Measurements from ENCODE around the gene XRCC5.

Gene XRCC5

DNA sequence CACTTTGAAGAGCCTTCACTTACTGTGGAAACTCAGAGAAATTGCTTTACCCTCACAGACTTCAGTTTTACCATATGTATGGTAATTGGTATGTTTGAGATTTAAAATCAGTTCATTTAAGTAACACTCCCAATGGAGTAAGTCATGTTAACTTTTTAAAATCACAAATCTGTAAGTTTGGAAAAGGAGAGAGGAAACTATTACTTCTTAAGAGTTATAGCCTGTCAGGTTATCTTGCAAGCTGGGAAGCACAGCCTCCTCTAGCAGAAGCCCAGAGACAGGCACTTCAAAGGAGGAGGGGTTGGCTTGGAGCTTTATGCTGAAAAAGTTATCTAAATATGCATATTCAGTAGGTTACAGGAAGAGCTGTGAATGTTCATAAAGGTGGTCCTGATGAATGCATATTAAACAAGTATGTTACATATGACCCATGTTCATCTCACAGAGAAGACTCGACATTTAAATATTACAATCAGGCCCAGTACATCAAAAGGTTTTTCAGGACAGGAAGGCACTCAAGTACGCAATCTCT, 102.5 kb downstream of the XRCC5 start:
- no peaks in the 10 kb centered on the region for H3K9me3 ChIP-seq (ENCODE audit: insufficient read depth, low read length)
- H3K9ac ChIP-seq (ENCODE audit: insufficient read length, low read depth), result no peak overlapping the region
- H3K27me3 ChIP-seq (ENCODE audit: insufficient read depth, insufficient read length), result no peaks in the 10 kb centered on the region
- H3K4me3 ChIP-seq (ENCODE audit: insufficient read length, low read depth), result no peak overlapping the region
- DNase-seq (ENCODE audit: low read depth, low spot score), result no peak
- H3K36me3 ChIP-seq (ENCODE audit: insufficient read depth, insufficient read length, low read length), result peaks cover 23% of the 10 kb centered on the region
- H3K4me1 ChIP-seq (ENCODE audit: insufficient read depth, insufficient read length), result no peaks in the 10 kb centered on the region
- no peak for TF ChIP-seq SUZ12 (IDR thresholded peaks at IDR 0.05; ENCODE audit: extremely low read depth, insufficient read depth, insufficient read length)
- TF ChIP-seq YY1 (IDR thresholded peaks at IDR 0.05; ENCODE audit: insufficient read depth, insufficient read length), result no peak
- no peak for TF ChIP-seq ZNF274 (IDR thresholded peaks at IDR 0.05; ENCODE audit: low read depth, low read length)

GRCh38 chr2:216214768-216215167, 105.6 kb downstream of the XRCC5 start:
- no peak for TF ChIP-seq ZNF274 (IDR thresholded peaks at IDR 0.05; ENCODE audit: low read depth, low read length)
- no peak for TF ChIP-seq YY1 (IDR thresholded peaks at IDR 0.05; ENCODE audit: insufficient read depth, insufficient read length)
- TF ChIP-seq SUZ12 (IDR thresholded peaks at IDR 0.05; ENCODE audit: extremely low read depth, insufficient read depth, insufficient read length), result no peak
- Histone ChIP-seq H3K4me1 (ENCODE audit: insufficient read depth, insufficient read length) (no peaks in the 10 kb centered on the region), H3K9ac (ENCODE audit: insufficient read length, low read depth) (no peak overlapping the region), H3K27me3 (ENCODE audit: insufficient read depth, insufficient read length) (no peaks in the 10 kb centered on the region), H3K4me3 (ENCODE audit: insufficient read length, low read depth) (no peak overlapping the region), H3K9me3 (ENCODE audit: insufficient read depth, low read length) (no peaks in the 10 kb centered on the region), H3K36me3 (ENCODE audit: insufficient read depth, insufficient read length, low read length) (no peaks in the 10 kb centered on the region)
- no peak for DNase-seq (ENCODE audit: low read depth, low spot score)

DNA sequence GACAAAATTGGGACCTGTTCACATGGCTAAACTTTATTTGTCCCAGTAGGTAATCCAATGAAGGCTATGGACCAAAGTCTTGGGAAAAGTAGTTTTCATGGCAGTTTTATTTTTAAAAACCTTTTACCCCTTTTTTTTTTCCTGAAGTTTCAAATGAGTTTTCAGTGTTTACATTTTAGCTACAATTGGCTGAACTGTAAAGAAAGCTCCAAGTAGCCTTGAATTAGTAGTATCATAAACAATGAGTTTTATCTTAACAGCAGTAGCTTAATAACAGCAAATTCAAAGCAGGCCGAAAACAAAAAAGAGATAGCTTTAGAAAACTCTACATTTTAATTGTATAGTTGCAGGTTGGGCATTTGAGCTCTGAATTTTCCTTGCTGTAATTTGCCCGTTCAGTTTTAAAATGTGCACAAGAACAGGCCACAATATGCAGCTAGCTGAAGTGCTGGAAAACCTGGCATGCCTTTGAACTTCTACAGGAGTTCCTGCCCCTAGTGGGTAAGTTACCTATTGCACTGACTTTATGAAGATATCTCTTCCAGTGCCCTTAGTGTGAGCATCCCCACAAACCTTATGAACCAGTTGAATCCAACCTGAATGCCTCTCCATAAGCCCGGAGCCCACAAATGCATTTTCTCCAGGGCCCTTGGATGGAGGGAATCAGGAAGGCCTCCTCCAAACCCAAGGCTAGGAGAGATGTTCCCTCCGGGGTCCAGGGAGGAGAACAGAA, 106.7 kb downstream of the XRCC5 start:
- H3K4me3 ChIP-seq (ENCODE audit: insufficient read length, low read depth), result no peak overlapping the region
- H3K9ac ChIP-seq (ENCODE audit: insufficient read length, low read depth), result no peak overlapping the region
- DNase-seq (ENCODE audit: low read depth, low spot score), result peak; percentile 18
- H3K36me3 ChIP-seq (ENCODE audit: insufficient read depth, insufficient read length, low read length), result no peaks in the 10 kb centered on the region
- no peaks in the 10 kb centered on the region for H3K27me3 ChIP-seq (ENCODE audit: insufficient read depth, insufficient read length)
- no peaks in the 10 kb centered on the region for H3K9me3 ChIP-seq (ENCODE audit: insufficient read depth, low read length)
- no peak for TF ChIP-seq YY1 (IDR thresholded peaks at IDR 0.05; ENCODE audit: insufficient read depth, insufficient read length)
- H3K4me1 ChIP-seq (ENCODE audit: insufficient read depth, insufficient read length), result no peaks in the 10 kb centered on the region

GRCh38 chr2:216216951-216217903, 108.1 kb downstream of the XRCC5 start:
- no peak overlapping the region for H3K4me3 ChIP-seq (ENCODE audit: insufficient read length, low read depth)
- no peak for DNase-seq (ENCODE audit: low read depth, low spot score)
- no peak overlapping the region for H3K9ac ChIP-seq (ENCODE audit: insufficient read length, low read depth)
- TF ChIP-seq YY1 (IDR thresholded peaks at IDR 0.05; ENCODE audit: insufficient read depth, insufficient read length) (no peak), SUZ12 (IDR thresholded peaks at IDR 0.05; ENCODE audit: extremely low read depth, insufficient read depth, insufficient read length) (no peak), ZNF274 (IDR thresholded peaks at IDR 0.05; ENCODE audit: low read depth, low read length) (no peak)
- H3K36me3 ChIP-seq (ENCODE audit: insufficient read depth, insufficient read length, low read length), result no peaks in the 10 kb centered on the region
- H3K4me1 ChIP-seq (ENCODE audit: insufficient read depth, insufficient read length), result no peaks in the 10 kb centered on the region
- H3K9me3 ChIP-seq (ENCODE audit: insufficient read depth, low read length), result no peaks in the 10 kb centered on the region
- no peaks in the 10 kb centered on the region for H3K27me3 ChIP-seq (ENCODE audit: insufficient read depth, insufficient read length)

GRCh38 chr2:216217904-216218260, 108.7 kb downstream of the XRCC5 start:
- Histone ChIP-seq H3K4me1 (ENCODE audit: insufficient read depth, insufficient read length) (no peaks in the 10 kb centered on the region), H3K9me3 (ENCODE audit: insufficient read depth, low read length) (no peaks in the 10 kb centered on the region), H3K36me3 (ENCODE audit: insufficient read depth, insufficient read length, low read length) (no peaks in the 10 kb centered on the region), H3K4me3 (ENCODE audit: insufficient read length, low read depth) (no peak overlapping the region), H3K27me3 (ENCODE audit: insufficient read depth, insufficient read length) (no peaks in the 10 kb centered on the region), H3K9ac (ENCODE audit: insufficient read length, low read depth) (no peak overlapping the region)
- DNase-seq (ENCODE audit: low read depth, low spot score), result no peak
- no peak for TF ChIP-seq YY1 (IDR thresholded peaks at IDR 0.05; ENCODE audit: insufficient read depth, insufficient read length)
- no peak for TF ChIP-seq SUZ12 (IDR thresholded peaks at IDR 0.05; ENCODE audit: extremely low read depth, insufficient read depth, insufficient read length)
- TF ChIP-seq ZNF274 (IDR thresholded peaks at IDR 0.05; ENCODE audit: low read depth, low read length), result no peak

GRCh38 chr2:216219861-216220260, 110.7 kb downstream of the XRCC5 start:
- H3K27me3 ChIP-seq (ENCODE audit: insufficient read depth, insufficient read length), result no peaks in the 10 kb centered on the region
- H3K4me3 ChIP-seq (ENCODE audit: insufficient read length, low read depth), result no peak overlapping the region
- no peaks in the 10 kb centered on the region for H3K4me1 ChIP-seq (ENCODE audit: insufficient read depth, insufficient read length)
- no peaks in the 10 kb centered on the region for H3K36me3 ChIP-seq (ENCODE audit: insufficient read depth, insufficient read length, low read length)
- no peak for TF ChIP-seq ZNF274 (IDR thresholded peaks at IDR 0.05; ENCODE audit: low read depth, low read length)
- no peak for DNase-seq (ENCODE audit: low read depth, low spot score)
- H3K9ac ChIP-seq (ENCODE audit: insufficient read length, low read depth), result no peak overlapping the region
- H3K9me3 ChIP-seq (ENCODE audit: insufficient read depth, low read length), result no peaks in the 10 kb centered on the region

DNA sequence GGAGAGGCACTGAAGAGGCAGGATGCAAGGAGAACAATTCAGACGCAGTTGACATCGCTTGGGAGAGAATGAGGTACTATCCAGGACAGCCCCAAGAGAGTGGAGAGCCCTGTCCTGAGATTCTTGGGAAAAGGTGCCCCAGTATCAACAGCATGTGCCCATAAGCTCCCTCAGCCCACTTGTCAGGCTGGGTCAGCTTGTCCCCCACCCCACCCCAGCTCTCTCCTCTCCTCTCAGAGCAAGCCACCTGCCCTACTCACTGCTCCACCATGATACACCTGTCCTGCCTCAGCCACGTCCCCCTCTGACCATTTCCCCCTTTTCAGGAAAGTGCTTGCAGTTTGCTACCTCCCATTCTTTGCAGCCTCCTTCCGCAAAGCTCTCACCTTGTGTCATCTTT, 111.8 kb downstream of the XRCC5 start:
- no peaks in the 10 kb centered on the region for H3K9me3 ChIP-seq (ENCODE audit: insufficient read depth, low read length)
- no peak overlapping the region for H3K4me3 ChIP-seq (ENCODE audit: insufficient read length, low read depth)
- H3K9ac ChIP-seq (ENCODE audit: insufficient read length, low read depth), result no peak overlapping the region
- no peaks in the 10 kb centered on the region for H3K36me3 ChIP-seq (ENCODE audit: insufficient read depth, insufficient read length, low read length)
- no peak for DNase-seq (ENCODE audit: low read depth, low spot score)
- H3K4me1 ChIP-seq (ENCODE audit: insufficient read depth, insufficient read length), result no peaks in the 10 kb centered on the region
- H3K27me3 ChIP-seq (ENCODE audit: insufficient read depth, insufficient read length), result no peaks in the 10 kb centered on the region
- TF ChIP-seq YY1 (IDR thresholded peaks at IDR 0.05; ENCODE audit: insufficient read depth, insufficient read length), result no peak
- no peak for TF ChIP-seq SUZ12 (IDR thresholded peaks at IDR 0.05; ENCODE audit: extremely low read depth, insufficient read depth, insufficient read length)
- no peak for TF ChIP-seq ZNF274 (IDR thresholded peaks at IDR 0.05; ENCODE audit: low read depth, low read length)
